HepG2 (cell line): ENCODE measurements around the gene TMEM127. TPM values are rescaled to one million over a fixed set of nuclear protein-coding genes. Genes with fewer than 3 reads are reported as not detected.

ENCODE experiments used
- DMAP1 ChIP-seq: IDR thresholded peaks from 2 replicates; pipeline ENCODE4 v1.6.1; 2016
- ESRRA ChIP-seq: sonication (generic); formaldehyde crosslinking; IDR thresholded peaks from 2 replicates; pipeline ENCODE4 v1.5.1; 2020; ENCODE audit warnings: mild to moderate bottlenecking, low read depth, missing genetic modification reagents
- FOSL2 ChIP-seq: sonication (generic); formaldehyde crosslinking; IDR thresholded peaks from 2 replicates; pipeline ENCODE4 v1.4.0; 2020; ENCODE audit warnings: missing genetic modification reagents
- HES4 ChIP-seq: sonication (generic); formaldehyde crosslinking; IDR thresholded peaks from 2 replicates; pipeline ENCODE4 v1.9.0; 2021; ENCODE audit warnings: mild to moderate bottlenecking, missing genetic modification reagents, borderline replicate concordance
- ISX ChIP-seq: sonication (generic); formaldehyde crosslinking; conservative IDR thresholded peaks from 2 replicates; pipeline ENCODE4 v1.5.0; 2020; ENCODE audit warnings: missing genetic modification reagents
- KDM1A ChIP-seq: IDR thresholded peaks from 2 replicates; pipeline ENCODE4 v1.6.1; 2016; ENCODE audit warnings: missing compliant biosample characterization
- NR2F1 ChIP-seq, 2 experiments: fragments of 450-650 bp in 1 of 2; formaldehyde crosslinking in 1 of 2; IDR thresholded peaks; 2 replicates each; pipeline versions ENCODE4 v1.5.0 to v1.6.1; 2016 to 2020; ENCODE audit warnings: mild to moderate bottlenecking in 1 of 2, missing compliant biosample characterization in 1 of 2, missing genetic modification reagents in 1 of 2, moderate library complexity in 1 of 2
- PATZ1 ChIP-seq: sonication (generic); formaldehyde crosslinking; IDR thresholded peaks from 2 replicates; pipeline ENCODE4 v1.4.0; 2020; ENCODE audit warnings: missing genetic modification reagents
- POGZ ChIP-seq: sonication (generic); formaldehyde crosslinking; IDR thresholded peaks from 2 replicates; pipeline ENCODE4 v1.4.0; 2020; ENCODE audit warnings: mild to moderate bottlenecking, missing genetic modification reagents
- RBAK ChIP-seq: sonication (generic); formaldehyde crosslinking; IDR thresholded peaks from 2 replicates; pipeline ENCODE4 v1.5.1; 2020; ENCODE audit warnings: mild to moderate bottlenecking, missing genetic modification reagents
- SP4 ChIP-seq: sonication (generic); formaldehyde crosslinking; IDR thresholded peaks from 2 replicates; pipeline ENCODE4 v1.8.1; 2023; ENCODE audit warnings: mild to moderate bottlenecking, missing genetic modification reagents
- TBX2 ChIP-seq: sonication (generic); formaldehyde crosslinking; IDR thresholded peaks from 2 replicates; pipeline ENCODE4 v1.5.0; 2020; ENCODE audit warnings: missing genetic modification reagents, mild to moderate bottlenecking, borderline replicate concordance
- TEAD3 ChIP-seq: optimal IDR thresholded peaks from 2 replicates; pipeline ENCODE3; 2016; ENCODE audit warnings: borderline replicate concordance
- ZFP36 ChIP-seq: fragments of 150-350 bp; IDR thresholded peaks from 2 replicates; pipeline ENCODE4 v1.6.1; 2018; ENCODE audit warnings: borderline replicate concordance, low read length, low read depth; ENCODE audit not compliant: partially characterized antibody
- ZFYVE20 ChIP-seq: sonication (generic); formaldehyde crosslinking; IDR thresholded peaks from 2 replicates; pipeline ENCODE4 v1.8.0; 2023; ENCODE audit warnings: low read depth, mild to moderate bottlenecking, moderate library complexity, missing genetic modification reagents, borderline replicate concordance
- ZNF121 ChIP-seq: sonication (generic); formaldehyde crosslinking; IDR thresholded peaks from 2 replicates; pipeline ENCODE4 v1.5.0; 2020; ENCODE audit warnings: mild to moderate bottlenecking, missing genetic modification reagents
- ZNF17 ChIP-seq: sonication (generic); formaldehyde crosslinking; IDR thresholded peaks from 2 replicates; pipeline ENCODE4 v1.5.0; 2020; ENCODE audit warnings: mild to moderate bottlenecking, missing genetic modification reagents
- ZNF256 ChIP-seq: sonication (generic); formaldehyde crosslinking; conservative IDR thresholded peaks from 2 replicates; pipeline ENCODE4 v1.4.0; 2020; ENCODE audit warnings: missing genetic modification reagents
- ZNF260 ChIP-seq: sonication (generic); formaldehyde crosslinking; IDR thresholded peaks from 2 replicates; pipeline ENCODE4 v1.4.0; 2020; ENCODE audit warnings: missing genetic modification reagents, low read depth, mild to moderate bottlenecking, borderline replicate concordance
- ZNF264 ChIP-seq: sonication (generic); formaldehyde crosslinking; IDR thresholded peaks from 2 replicates; pipeline ENCODE4 v1.4.0; 2020; ENCODE audit warnings: missing genetic modification reagents
- ZNF292 ChIP-seq: sonication (generic); formaldehyde crosslinking; IDR thresholded peaks from 2 replicates; pipeline ENCODE4 v1.8.1; 2022; ENCODE audit warnings: mild to moderate bottlenecking, low read depth, missing genetic modification reagents, borderline replicate concordance
- ZNF362 ChIP-seq: sonication (generic); formaldehyde crosslinking; IDR thresholded peaks from 2 replicates; pipeline ENCODE4 v1.4.0; 2020; ENCODE audit warnings: missing genetic modification reagents, mild to moderate bottlenecking, borderline replicate concordance
- ZNF44 ChIP-seq: sonication (generic); formaldehyde crosslinking; IDR thresholded peaks from 2 replicates; pipeline ENCODE4 v1.5.1; 2020; ENCODE audit warnings: mild to moderate bottlenecking, missing genetic modification reagents
- ZNF800 ChIP-seq: sonication (generic); formaldehyde crosslinking; IDR thresholded peaks from 2 replicates; pipeline ENCODE4 v1.4.0; 2020; ENCODE audit warnings: missing genetic modification reagents
- ZSCAN21 ChIP-seq: sonication (generic); formaldehyde crosslinking; IDR thresholded peaks from 2 replicates; pipeline ENCODE4 v1.8.0; 2022; ENCODE audit warnings: mild to moderate bottlenecking, missing genetic modification reagents, moderate library complexity, borderline replicate concordance
- polyA plus RNA-seq, 8 experiments: library from polyadenylated mRNA; depleted of rRNA in 3 of 8; stranded (reverse) in 7 of 8; unstranded in 1 of 8; fragments of >200 nt; fragmentation: Illumina TruSeq in 4 of 8; extraction: Trizol in 4 of 8; gene quantifications; 2 replicates each; pipeline versions ENCODE4 v1.2.1 to v1.2.3, GENCODE V29; 2011 to 2016; ENCODE audit warnings: low read depth in 4 of 8, missing spikeins in 1 of 8, mixed read lengths in 1 of 8; ENCODE audit not compliant: insufficient read depth in 1 of 8
- total RNA-seq, 5 experiments: library from RNA; depleted of rRNA; stranded (reverse); fragments of >200 nt; fragmentation: Illumina TruSeq; extraction: Trizol; gene quantifications; 2 replicates each; pipeline ENCODE4 v1.2.3, GENCODE V29; 2016; ENCODE audit warnings: low read depth in 1 of 5

Gene TMEM127
- total and polyA plus RNA-seq, 2 of the 13 experiments (the other 11 are each of a cell fraction or from before 2014, with no cell fraction given): 21.5 to 33.9 TPM

GRCh38 chr2:96305091-96305978 is 39.5 kb upstream of the TMEM127 start, which contains the start of gene SNRNP200 (continued):
- TF ChIP-seq ESRRA (CRISPR knock-in tag) (peak; percentile 84), ZNF17 (CRISPR knock-in tag) (no peak), ZNF362 (peak; percentile 93), ZNF44 (CRISPR knock-in tag) (peak; percentile 84; the same call in 1 of the 2 replicates), DMAP1 (CRISPR knock-in tag) (peak; percentile 98), KDM1A (CRISPR knock-in tag) (no peak), ZNF256 (CRISPR knock-in tag) (peak; percentile 91), POGZ (CRISPR knock-in tag) (peak; percentile 85; the same call in 1 of the 2 replicates), TEAD3 (CRISPR knock-in tag) (peak; percentile 76), ZNF800 (peak; percentile 92), ZNF292 (CRISPR knock-in tag) (0 out of 2 replicates have a peak, but pooled peaks have one; percentile 19), ZNF121 (CRISPR knock-in tag) (no peak; the same call in 1 of the 2 replicates), HES4 (CRISPR knock-in tag) (peak; percentile 60; the same call in 1 of the 2 replicates), ZFP36 (no peak), ISX (CRISPR knock-in tag) (peak; percentile 93; the same call in 1 of the 2 replicates), ZNF260 (no peak), NR2F1 (CRISPR knock-in tag; IDR thresholded peaks at IDR 0.05) (peak; percentile 7 to 20; a peak in 1 of 4 replicates), ZSCAN21 (CRISPR knock-in tag) (no peak; the same call in 1 of the 2 replicates), SP4 (CRISPR knock-in tag) (peak; percentile 93), TBX2 (CRISPR knock-in tag) (peak; percentile 91), FOSL2 (CRISPR knock-in tag) (no peak; the same call in none of the 2 replicates), ZFYVE20 (CRISPR knock-in tag) (no peak; the same call in 1 of the 2 replicates), PATZ1 (peak; percentile 66), RBAK (CRISPR knock-in tag) (0 out of 2 replicates have a peak, but pooled peaks have one; percentile 71), ZNF264 (CRISPR knock-in tag) (peak; percentile 93)
